C4-2B (cell line): ENCODE measurements around the gene FOXP1.
A peak's percentile ranks its signal among the peaks of the same experiment; 100 is the strongest.

Experiments used
- H3K27ac ChIP-seq: fragments of 450-650 bp; 2 replicates; pipeline ENCODE4 v1.5.1; 2017
- CTCF ChIP-seq: fragments of 450-650 bp; conservative IDR thresholded peaks from 2 replicates; pipeline ENCODE4 v1.5.1; 2017; ENCODE audit warnings: mild to moderate bottlenecking
- ZFX ChIP-seq: fragments of 450-650 bp; IDR thresholded peaks from 2 replicates; pipeline ENCODE4 v1.6.1; 2017

Gene FOXP1

GRCh38 chr3:71398157-71398836 is 185.2 kb downstream of the FOXP1 start:
- H3K27ac ChIP-seq: no peak overlapping the region
- TF ChIP-seq ZFX (no peak), CTCF (no peak)

GRCh38 chr3:71397726-71398125 is 185.8 kb downstream of the FOXP1 start:
- no peak overlapping the region for H3K27ac ChIP-seq
- no peak for TF ChIP-seq CTCF
- TF ChIP-seq ZFX: no peak

- TF ChIP-seq ZFX (no peak), CTCF (peak; percentile 29)
- H3K27ac ChIP-seq: no peak overlapping the region
Observed at GRCh38 chr3:71397046-71397445, 186.5 kb downstream of the FOXP1 start.

GRCh38 chr3:71395927-71396695 is 187.4 kb downstream of the FOXP1 start:
- H3K27ac ChIP-seq: peak overlapping the region; percentile 71; the same call in 1 of the 2 replicates
- TF ChIP-seq CTCF (no peak), ZFX (no peak)

- H3K27ac ChIP-seq: peak overlapping the region; percentile 70
- no peak for TF ChIP-seq CTCF
Observed at GRCh38 chr3:71395470-71395869, 188.1 kb downstream of the FOXP1 start.

GRCh38 chr3:71393745-71394144 is 189.8 kb downstream of the FOXP1 start:
- TF ChIP-seq ZFX (no peak), CTCF (no peak)

GRCh38 chr3:71393093-71393492 is 190.4 kb downstream of the FOXP1 start:
- TF ChIP-seq CTCF: no peak
- TF ChIP-seq ZFX: no peak
- no peak overlapping the region for H3K27ac ChIP-seq

More at GRCh38 chr3:71393745-71394144, 189.8 kb downstream of the FOXP1 start:
- no peak overlapping the region for H3K27ac ChIP-seq
